PFSK-1 (cell line): ENCODE measurements around the gene C10orf143.

Source experiments
- FOXP2 ChIP-seq: optimal IDR thresholded peaks from 2 replicates; pipeline ENCODE3; 2011; ENCODE audit warnings: borderline replicate concordance, control low read depth, inconsistent platforms; ENCODE audit not compliant: insufficient read depth; ENCODE audit errors: extremely low read length, extremely low read depth
- POLR2AphosphoS5 ChIP-seq: IDR thresholded peaks from 2 replicates; pipeline ENCODE4 v1.6.1; 2012; ENCODE audit warnings: low read depth, mild to moderate bottlenecking, control low read depth, low read length, moderate library complexity
- SIN3A ChIP-seq: IDR thresholded peaks from 2 replicates; pipeline ENCODE4 v1.6.1; 2012; ENCODE audit warnings: mild to moderate bottlenecking, low read length, moderate library complexity, borderline replicate concordance; ENCODE audit not compliant: insufficient read depth
- TAF1 ChIP-seq: IDR thresholded peaks from 2 replicates; pipeline ENCODE4 v1.6.1; 2012; ENCODE audit warnings: low read length, control low read depth, borderline replicate concordance; ENCODE audit not compliant: insufficient read depth
- TF ChIP-seq, protein P1 (sequence below), 2 experiments: IDR thresholded peaks; 2 replicates each; pipeline versions ENCODE4 v1.6.1 to v1.8.0; 2011 to 2012; ENCODE audit warnings: low read depth in 2 of 2, low read length in 2 of 2, control low read depth in 1 of 2, inconsistent platforms in 1 of 2, mild to moderate bottlenecking in 1 of 2, moderate library complexity in 1 of 2; ENCODE audit not compliant: insufficient read depth in 1 of 2

The C10orf143 gene

GRCh38 chr10:130121486-130122079 is 11.0 kb upstream of the C10orf143 start:
- TF ChIP-seq, protein P1, sequence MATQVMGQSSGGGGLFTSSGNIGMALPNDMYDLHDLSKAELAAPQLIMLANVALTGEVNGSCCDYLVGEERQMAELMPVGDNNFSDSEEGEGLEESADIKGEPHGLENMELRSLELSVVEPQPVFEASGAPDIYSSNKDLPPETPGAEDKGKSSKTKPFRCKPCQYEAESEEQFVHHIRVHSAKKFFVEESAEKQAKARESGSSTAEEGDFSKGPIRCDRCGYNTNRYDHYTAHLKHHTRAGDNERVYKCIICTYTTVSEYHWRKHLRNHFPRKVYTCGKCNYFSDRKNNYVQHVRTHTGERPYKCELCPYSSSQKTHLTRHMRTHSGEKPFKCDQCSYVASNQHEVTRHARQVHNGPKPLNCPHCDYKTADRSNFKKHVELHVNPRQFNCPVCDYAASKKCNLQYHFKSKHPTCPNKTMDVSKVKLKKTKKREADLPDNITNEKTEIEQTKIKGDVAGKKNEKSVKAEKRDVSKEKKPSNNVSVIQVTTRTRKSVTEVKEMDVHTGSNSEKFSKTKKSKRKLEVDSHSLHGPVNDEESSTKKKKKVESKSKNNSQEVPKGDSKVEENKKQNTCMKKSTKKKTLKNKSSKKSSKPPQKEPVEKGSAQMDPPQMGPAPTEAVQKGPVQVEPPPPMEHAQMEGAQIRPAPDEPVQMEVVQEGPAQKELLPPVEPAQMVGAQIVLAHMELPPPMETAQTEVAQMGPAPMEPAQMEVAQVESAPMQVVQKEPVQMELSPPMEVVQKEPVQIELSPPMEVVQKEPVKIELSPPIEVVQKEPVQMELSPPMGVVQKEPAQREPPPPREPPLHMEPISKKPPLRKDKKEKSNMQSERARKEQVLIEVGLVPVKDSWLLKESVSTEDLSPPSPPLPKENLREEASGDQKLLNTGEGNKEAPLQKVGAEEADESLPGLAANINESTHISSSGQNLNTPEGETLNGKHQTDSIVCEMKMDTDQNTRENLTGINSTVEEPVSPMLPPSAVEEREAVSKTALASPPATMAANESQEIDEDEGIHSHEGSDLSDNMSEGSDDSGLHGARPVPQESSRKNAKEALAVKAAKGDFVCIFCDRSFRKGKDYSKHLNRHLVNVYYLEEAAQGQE (IDR thresholded peaks at IDR 0.05; ENCODE audit: insufficient read depth in 1 of 2, low read depth in 2 of 2, low read length in 2 of 2): no peak
- TF ChIP-seq TAF1: no peak
- no peak for TF ChIP-seq FOXP2
- TF ChIP-seq SIN3A: no peak
- no peak for TF ChIP-seq POLR2AphosphoS5

DNA sequence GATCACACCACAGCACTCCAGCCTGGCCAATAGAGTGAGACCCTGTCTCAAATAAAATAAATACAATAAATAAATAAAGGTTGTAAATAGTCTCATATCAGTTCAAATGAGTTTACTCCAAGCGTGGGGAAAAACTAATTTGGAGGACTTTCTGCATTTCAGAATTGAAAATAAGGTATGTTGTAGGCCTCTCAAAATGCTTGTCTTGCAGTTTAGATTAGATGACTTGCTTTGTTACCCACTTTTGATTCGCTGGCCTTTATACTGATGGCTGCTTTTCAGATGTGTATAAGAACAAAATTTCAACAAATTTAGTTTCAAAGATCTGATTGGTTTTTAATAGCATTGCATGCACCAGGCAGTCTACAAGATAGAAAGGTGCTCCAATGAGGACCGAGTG is 2.2 kb upstream of the C10orf143 start:
- TF ChIP-seq SIN3A (no peak), TAF1 (no peak), FOXP2 (no peak), POLR2AphosphoS5 (no peak)
- TF ChIP-seq, protein P1 (IDR thresholded peaks at IDR 0.05; ENCODE audit: insufficient read depth in 1 of 2, low read depth in 2 of 2, low read length in 2 of 2): no peak

GRCh38 chr10:130111852-130112180 is 1.2 kb upstream of the C10orf143 start:
- TF ChIP-seq TAF1 (no peak), POLR2AphosphoS5 (no peak), SIN3A (no peak), FOXP2 (no peak)
- TF ChIP-seq, protein P1 (IDR thresholded peaks at IDR 0.05; ENCODE audit: insufficient read depth in 1 of 2, low read depth in 2 of 2, low read length in 2 of 2): no peak

DNA sequence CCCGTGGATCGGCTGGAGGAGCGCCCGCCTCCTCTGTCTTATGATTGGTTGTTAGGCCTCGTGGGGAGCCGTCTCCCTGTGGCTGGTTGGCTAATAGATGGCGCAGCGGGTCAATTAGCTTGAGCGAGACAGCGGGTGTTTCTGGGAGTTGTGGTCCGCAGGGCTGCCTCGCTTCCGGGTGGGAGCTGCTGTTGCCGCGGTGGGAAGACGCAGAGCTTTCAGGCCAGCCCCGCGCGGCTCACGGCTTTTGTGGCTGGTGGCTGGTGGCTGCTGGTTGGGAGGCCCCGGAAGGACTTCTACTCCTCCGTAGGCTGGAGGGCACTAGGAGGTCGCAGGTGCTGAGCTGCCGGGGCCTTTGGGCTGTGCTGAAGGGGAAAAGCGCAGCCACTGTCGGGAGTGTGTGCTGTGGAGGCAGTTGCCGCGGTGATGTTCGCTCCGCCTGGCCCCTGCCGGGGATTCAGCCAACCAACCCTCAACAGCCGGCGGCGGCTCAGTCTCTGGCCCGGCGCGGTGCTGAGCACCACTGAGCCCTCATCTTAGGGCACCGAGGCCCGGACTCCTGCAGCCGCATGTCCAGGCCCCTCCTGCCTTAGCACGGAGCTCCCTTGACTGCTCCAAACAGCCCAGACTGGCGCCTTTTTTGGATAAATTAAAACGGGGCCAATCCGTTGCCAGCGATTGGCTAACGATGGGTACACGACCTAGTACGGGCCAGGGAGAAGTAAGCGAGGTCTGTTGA is 652 bp upstream of the C10orf143 start:
- TF ChIP-seq, protein P1 (IDR thresholded peaks at IDR 0.05; ENCODE audit: insufficient read depth in 1 of 2, low read depth in 2 of 2, low read length in 2 of 2): no peak
- peak; percentile 66; the same call in 1 of the 2 replicates for TF ChIP-seq SIN3A
- no peak for TF ChIP-seq TAF1
- no peak for TF ChIP-seq FOXP2
- no peak; the same call in 1 of the 2 replicates for TF ChIP-seq POLR2AphosphoS5
